HUES6 (cell line): Measurements from ENCODE around the gene ATP11A.

Experiments used
- H3K27ac ChIP-seq: 2 replicates; pipeline ENCODE4 v1.7.0; 2013; ENCODE audit warnings: low read depth, mild to moderate bottlenecking, low read length, inconsistent platforms
- H3K27me3 ChIP-seq: 2 replicates; pipeline ENCODE4 v1.6.1; 2013; ENCODE audit warnings: low read length; ENCODE audit not compliant: control insufficient read depth, insufficient read depth
- H3K36me3 ChIP-seq: 2 replicates; pipeline ENCODE4 v1.6.1; 2013; ENCODE audit warnings: low read length; ENCODE audit not compliant: control insufficient read depth, insufficient read depth
- H3K4me1 ChIP-seq: 2 replicates; pipeline ENCODE4 v1.6.1; 2013; ENCODE audit warnings: low read length; ENCODE audit not compliant: control insufficient read depth, insufficient read depth
- H3K4me3 ChIP-seq: 2 replicates; pipeline ENCODE4 v1.5.1; 2013; ENCODE audit warnings: low read depth, low read length
- H3K9ac ChIP-seq: one replicate; pipeline ENCODE4 v1.6.1; 2013; ENCODE audit warnings: mild to moderate bottlenecking, low read length
- H3K9me3 ChIP-seq: 2 replicates; pipeline ENCODE4 v1.6.1; 2013; ENCODE audit warnings: low read depth, low read length; ENCODE audit not compliant: control insufficient read depth, insufficient read depth

The ATP11A gene

DNA sequence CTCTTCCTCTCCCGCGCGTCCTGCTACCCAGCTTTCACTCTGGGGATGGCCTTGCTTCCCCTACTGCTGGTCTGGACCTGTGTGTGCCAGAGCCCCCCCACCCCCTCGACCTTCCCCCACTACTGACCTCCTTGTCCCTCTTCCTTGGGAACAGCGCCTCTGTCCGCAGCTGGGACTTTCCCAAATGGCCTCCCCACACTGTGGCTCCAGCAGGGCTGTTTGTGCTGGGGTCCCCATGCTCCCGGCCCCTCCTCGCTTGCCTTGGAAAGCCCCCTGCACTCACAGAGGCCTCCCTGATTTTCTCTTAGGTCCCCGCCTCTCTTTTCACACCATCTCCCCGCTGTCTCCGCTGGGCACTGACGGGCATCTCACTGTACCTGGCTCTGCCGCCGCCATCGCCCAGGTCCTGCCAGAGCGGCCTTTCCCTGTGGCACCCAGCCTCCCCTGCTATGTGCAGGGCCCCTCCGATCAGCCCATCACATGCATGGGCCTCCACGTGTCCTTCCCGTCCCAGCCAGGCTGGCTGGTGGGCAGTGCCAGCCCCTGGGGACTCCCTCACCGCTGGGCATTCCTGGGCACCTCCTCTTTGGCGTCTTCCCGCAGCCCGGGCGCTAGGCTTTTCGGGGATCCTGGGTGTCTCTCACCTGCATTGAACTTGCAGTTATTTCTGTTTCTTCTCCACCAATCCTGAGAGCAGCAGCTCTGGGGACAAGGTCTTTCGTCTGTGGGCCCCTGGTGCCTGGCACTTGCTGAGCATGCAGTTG, 118.7 kb downstream of the ATP11A start:
- Histone ChIP-seq H3K27ac (no peak overlapping the region), H3K36me3 (peaks cover 43% of the 10 kb centered on the region), H3K4me1 (peaks cover 2% of the 10 kb centered on the region), H3K9me3 (0 out of 2 replicates have a peak, but pooled peaks cover 1% of the 10 kb centered on the region), H3K9ac (no peak overlapping the region), H3K27me3 (no peaks in the 10 kb centered on the region), H3K4me3 (no peak overlapping the region)

GRCh38 chr13:112809332-112810315, 119.8 kb downstream of the ATP11A start:
- Histone ChIP-seq H3K36me3 (peaks cover 50% of the 10 kb centered on the region), H3K9me3 (0 out of 2 replicates have a peak, but pooled peaks cover 2% of the 10 kb centered on the region), H3K27ac (no peak overlapping the region), H3K27me3 (no peaks in the 10 kb centered on the region), H3K4me3 (no peak overlapping the region), H3K9ac (no peak overlapping the region), H3K4me1 (no peaks in the 10 kb centered on the region)

GRCh38 chr13:112810608-112811007, 120.8 kb downstream of the ATP11A start:
- H3K27ac ChIP-seq, result no peak overlapping the region
- no peak overlapping the region for H3K4me3 ChIP-seq
- H3K27me3 ChIP-seq, result no peaks in the 10 kb centered on the region
- no peak overlapping the region for H3K9ac ChIP-seq
- 0 out of 2 replicates have a peak, but pooled peaks cover 2% of the 10 kb centered on the region for H3K9me3 ChIP-seq
- no peaks in the 10 kb centered on the region for H3K4me1 ChIP-seq
- H3K36me3 ChIP-seq, result peaks cover 60% of the 10 kb centered on the region

DNA sequence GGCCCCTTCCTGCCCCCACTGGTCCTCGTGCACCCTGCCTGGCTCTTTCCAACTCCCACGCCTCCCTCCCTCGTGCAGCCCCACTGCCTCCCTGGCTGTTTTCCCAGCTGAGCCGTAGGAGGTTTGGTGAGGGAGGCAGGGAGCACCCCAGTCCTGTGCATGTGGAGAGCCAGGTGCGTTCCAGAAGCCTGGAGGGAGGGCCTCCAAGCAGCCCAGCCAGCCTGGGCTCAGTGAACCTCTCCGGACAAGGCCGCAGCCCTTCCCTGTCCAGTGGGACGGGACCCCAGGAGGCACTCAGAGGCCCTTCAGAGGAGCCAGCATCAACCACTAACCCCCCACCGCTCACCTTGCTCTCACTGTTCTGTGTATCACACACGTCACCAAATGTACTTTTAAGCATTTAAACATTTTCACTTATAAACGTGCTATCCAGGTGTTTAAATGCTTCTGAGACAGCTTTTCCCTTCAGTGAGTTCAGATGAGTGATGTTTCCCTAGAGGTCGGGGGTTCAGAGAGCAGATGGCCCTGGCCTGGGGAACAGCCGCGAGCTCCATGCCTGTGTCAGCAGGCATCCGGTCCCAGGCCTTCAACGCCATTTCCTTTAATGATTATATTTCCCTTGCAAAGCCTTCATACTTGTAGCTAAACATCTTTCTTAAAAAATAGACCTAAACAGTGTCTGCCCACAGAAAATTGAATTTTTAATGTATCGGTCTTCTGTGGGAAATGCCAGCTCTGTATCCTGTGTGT, 122.6 kb downstream of the ATP11A start:
- peaks cover 68% of the 10 kb centered on the region for H3K36me3 ChIP-seq
- no peaks in the 10 kb centered on the region for H3K4me1 ChIP-seq
- peaks cover 10% of the 10 kb centered on the region for H3K9me3 ChIP-seq
- H3K27me3 ChIP-seq, result no peaks in the 10 kb centered on the region
- H3K4me3 ChIP-seq, result no peak overlapping the region
- H3K27ac ChIP-seq, result no peak overlapping the region
- H3K9ac ChIP-seq, result no peak overlapping the region

GRCh38 chr13:112813552-112813951, 123.7 kb downstream of the ATP11A start:
- no peak overlapping the region for H3K9ac ChIP-seq
- peaks cover 76% of the 10 kb centered on the region for H3K36me3 ChIP-seq
- peaks cover 21% of the 10 kb centered on the region for H3K9me3 ChIP-seq
- H3K4me1 ChIP-seq, result no peaks in the 10 kb centered on the region
- H3K27ac ChIP-seq, result no peak overlapping the region
- no peak overlapping the region for H3K4me3 ChIP-seq
- no peaks in the 10 kb centered on the region for H3K27me3 ChIP-seq

DNA sequence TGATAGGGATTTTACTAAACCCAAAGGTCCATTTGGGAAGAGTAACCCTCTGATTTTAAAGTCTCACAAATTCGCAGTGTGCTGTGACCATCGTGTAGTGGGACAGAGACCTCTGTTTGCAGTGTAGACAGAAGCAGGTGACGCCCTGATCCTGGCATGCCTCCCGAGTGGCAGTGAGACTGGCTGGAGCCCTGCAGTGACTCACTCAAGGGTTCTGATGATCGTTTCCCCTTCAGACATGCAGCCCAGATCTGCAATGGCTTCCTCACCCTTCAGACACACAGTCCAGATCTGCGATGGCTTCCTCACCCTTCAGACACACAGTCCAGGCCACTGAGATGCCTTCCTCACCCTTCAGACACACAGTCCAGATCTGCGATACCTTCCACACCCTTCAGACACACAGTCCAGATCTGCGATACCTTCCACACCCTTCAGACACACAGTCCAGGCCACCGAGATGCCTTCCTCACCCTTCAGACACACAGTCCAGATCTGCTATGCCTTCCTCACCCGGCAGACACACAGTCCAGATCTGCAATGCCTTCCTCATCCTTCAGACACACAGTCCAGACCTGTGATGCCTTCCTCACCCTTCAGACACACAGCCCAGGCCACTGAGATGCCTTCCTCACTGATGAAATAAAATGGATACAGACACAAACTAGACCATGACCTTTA, 125.2 kb downstream of the ATP11A start:
- no peak overlapping the region for H3K4me3 ChIP-seq
- H3K27ac ChIP-seq, result no peak overlapping the region
- H3K9ac ChIP-seq, result no peak overlapping the region
- H3K9me3 ChIP-seq, result peaks cover 23% of the 10 kb centered on the region
- no peaks in the 10 kb centered on the region for H3K27me3 ChIP-seq
- H3K36me3 ChIP-seq, result peaks cover 83% of the 10 kb centered on the region
- H3K4me1 ChIP-seq, result no peaks in the 10 kb centered on the region

DNA sequence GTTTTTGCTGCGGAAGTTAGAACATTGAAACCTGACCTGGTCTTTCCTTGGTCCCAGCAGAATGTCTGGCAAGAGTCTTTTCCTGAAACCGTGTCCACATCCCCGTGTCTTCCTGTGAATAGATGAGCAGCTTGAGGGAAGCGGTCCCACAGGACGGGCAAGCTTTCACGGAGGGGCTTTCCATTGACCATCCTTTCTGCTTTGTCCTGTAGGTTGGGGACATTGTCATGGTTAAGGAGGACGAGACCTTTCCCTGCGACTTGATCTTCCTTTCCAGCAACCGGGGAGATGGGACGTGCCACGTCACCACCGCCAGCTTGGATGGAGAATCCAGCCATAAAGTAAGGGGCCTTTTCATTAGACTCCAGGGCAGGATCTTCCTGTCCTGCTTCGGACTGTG, 126.0 kb downstream of the ATP11A start:
- Histone ChIP-seq H3K36me3 (peaks cover 85% of the 10 kb centered on the region), H3K9ac (no peak overlapping the region), H3K27ac (no peak overlapping the region), H3K4me1 (no peaks in the 10 kb centered on the region), H3K9me3 (peaks cover 23% of the 10 kb centered on the region), H3K27me3 (no peaks in the 10 kb centered on the region), H3K4me3 (no peak overlapping the region)

DNA sequence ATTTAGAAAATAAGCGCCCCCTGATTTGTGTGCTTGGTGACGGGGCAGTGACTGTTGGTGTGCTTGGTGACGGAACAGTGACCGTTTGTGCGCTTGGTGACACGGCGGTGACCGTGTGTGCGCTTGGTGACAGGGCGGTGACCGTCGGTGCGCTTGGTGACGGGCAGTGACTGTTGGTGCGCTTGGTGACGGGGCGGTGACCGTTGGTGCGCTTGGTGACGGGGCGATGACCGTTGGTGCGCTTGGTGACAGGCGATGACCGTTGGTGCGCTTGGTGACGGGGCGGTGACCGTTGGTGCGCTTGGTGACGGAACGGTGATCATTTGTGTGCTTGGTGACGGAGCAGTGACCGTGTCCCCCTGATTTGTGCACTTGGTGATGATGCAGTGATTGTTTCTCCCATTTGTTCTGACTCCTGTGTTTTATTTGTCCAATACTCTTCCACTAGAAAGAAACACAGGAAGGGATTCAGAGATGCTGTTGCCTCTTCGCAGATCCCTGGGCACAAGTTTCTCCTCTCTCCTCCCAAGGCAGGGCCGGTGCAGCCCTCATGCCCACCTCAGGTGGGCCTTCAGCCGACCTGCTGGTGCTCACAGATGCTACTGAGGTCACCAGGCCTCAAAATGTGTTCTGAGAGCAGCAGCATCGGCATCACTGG, 128.3 kb downstream of the ATP11A start:
- H3K9ac ChIP-seq, result no peak overlapping the region
- H3K9me3 ChIP-seq, result peaks cover 23% of the 10 kb centered on the region
- no peaks in the 10 kb centered on the region for H3K27me3 ChIP-seq
- no peak overlapping the region for H3K4me3 ChIP-seq
- peaks cover 86% of the 10 kb centered on the region for H3K36me3 ChIP-seq
- H3K4me1 ChIP-seq, result no peaks in the 10 kb centered on the region
- H3K27ac ChIP-seq, result no peak overlapping the region

DNA sequence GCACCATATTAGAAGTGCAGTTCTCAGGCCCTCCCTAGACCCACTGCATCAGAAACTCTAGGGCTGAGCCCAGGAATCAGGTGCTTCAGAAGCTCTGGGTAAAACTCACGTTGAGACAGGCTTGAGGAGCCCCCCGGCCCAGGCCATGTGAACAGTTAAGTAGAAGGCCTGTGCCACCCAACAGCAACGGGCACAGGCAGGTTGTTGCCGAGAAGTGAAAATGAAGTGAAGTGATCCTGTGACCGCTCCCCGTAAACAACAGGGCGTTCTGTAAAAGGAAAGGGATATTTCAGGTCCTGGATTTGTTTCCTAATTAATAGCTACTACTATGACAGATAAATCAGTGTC, 128.8 kb downstream of the ATP11A start:
- H3K4me1 ChIP-seq, result no peaks in the 10 kb centered on the region
- no peak overlapping the region for H3K27ac ChIP-seq
- H3K9me3 ChIP-seq, result peaks cover 21% of the 10 kb centered on the region
- peaks cover 85% of the 10 kb centered on the region for H3K36me3 ChIP-seq
- no peaks in the 10 kb centered on the region for H3K27me3 ChIP-seq
- H3K4me3 ChIP-seq, result no peak overlapping the region
- no peak overlapping the region for H3K9ac ChIP-seq

- Histone ChIP-seq H3K9ac (no peak overlapping the region), H3K36me3 (peaks cover 88% of the 10 kb centered on the region)
Observed at GRCh38 chr13:112819111-112819510, 129.3 kb downstream of the ATP11A start.

More at GRCh38 chr13:112819111-112819510, 129.3 kb downstream of the ATP11A start:
- no peaks in the 10 kb centered on the region for H3K4me1 ChIP-seq
- peaks cover 21% of the 10 kb centered on the region for H3K9me3 ChIP-seq
- no peak overlapping the region for H3K27ac ChIP-seq
- H3K4me3 ChIP-seq, result no peak overlapping the region
- no peaks in the 10 kb centered on the region for H3K27me3 ChIP-seq
